ENCODE data around the gene DNAJC1.
A peak's percentile ranks its signal among the peaks of the same experiment; 100 is the strongest.

The DNAJC1 gene

GRCh38 chr10:22017283-22018020, 13.9 kb upstream of the DNAJC1 start:
- CTCF ChIA-PET, result interaction anchor here (0.7 to 1.2 kb wide), 4 partner anchors 9 to 1035 kb away, joined by 3 to 4 read pairs (median 3); no protein-coding TSS in a partner anchor
- no peak overlapping the region for H3K4me3 ChIP-seq (ENCODE audit: low read depth, low read length)
- no peak overlapping the region for H3K27ac ChIP-seq (ENCODE audit: extremely low read depth, low read depth, low read length)
- POLR2A ChIA-PET, result no interaction called here
- H3K4me1 ChIP-seq (ENCODE audit: control insufficient read depth, insufficient read depth, low read length), result no peaks in the 10 kb centered on the region
- no peaks in the 10 kb centered on the region for H3K9me3 ChIP-seq (ENCODE audit: control insufficient read depth, insufficient read depth, low read depth, low read length)
- H3K36me3 ChIP-seq (ENCODE audit: control insufficient read depth in 2 of 2, insufficient read depth in 1 of 2, low read length in 2 of 2), result no peaks in the 10 kb centered on the region
- TF ChIP-seq, protein P1, sequence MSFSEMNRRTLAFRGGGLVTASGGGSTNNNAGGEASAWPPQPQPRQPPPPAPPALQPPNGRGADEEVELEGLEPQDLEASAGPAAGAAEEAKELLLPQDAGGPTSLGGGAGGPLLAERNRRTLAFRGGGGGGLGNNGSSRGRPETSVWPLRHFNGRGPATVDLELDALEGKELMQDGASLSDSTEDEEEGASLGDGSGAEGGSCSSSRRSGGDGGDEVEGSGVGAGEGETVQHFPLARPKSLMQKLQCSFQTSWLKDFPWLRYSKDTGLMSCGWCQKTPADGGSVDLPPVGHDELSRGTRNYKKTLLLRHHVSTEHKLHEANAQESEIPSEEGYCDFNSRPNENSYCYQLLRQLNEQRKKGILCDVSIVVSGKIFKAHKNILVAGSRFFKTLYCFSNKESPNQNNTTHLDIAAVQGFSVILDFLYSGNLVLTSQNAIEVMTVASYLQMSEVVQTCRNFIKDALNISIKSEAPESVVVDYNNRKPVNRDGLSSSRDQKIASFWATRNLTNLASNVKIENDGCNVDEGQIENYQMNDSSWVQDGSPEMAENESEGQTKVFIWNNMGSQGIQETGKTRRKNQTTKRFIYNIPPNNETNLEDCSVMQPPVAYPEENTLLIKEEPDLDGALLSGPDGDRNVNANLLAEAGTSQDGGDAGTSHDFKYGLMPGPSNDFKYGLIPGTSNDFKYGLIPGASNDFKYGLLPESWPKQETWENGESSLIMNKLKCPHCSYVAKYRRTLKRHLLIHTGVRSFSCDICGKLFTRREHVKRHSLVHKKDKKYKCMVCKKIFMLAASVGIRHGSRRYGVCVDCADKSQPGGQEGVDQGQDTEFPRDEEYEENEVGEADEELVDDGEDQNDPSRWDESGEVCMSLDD (tag by site-specific recombination; IDR thresholded peaks at IDR 0.05), result no peak
- TF ChIP-seq ZBTB6 (tag by site-specific recombination; IDR thresholded peaks at IDR 0.05) (no peak), ZNF645 (tag by site-specific recombination; IDR thresholded peaks at IDR 0.05) (no peak), ZNF555 (tag by site-specific recombination; conservative IDR thresholded peaks at IDR 0.05) (no peak), ZNF843 (tag by site-specific recombination; IDR thresholded peaks at IDR 0.05) (peak; percentile 73; the same call in 1 of the 2 replicates), MYNN (tag by site-specific recombination; IDR thresholded peaks at IDR 0.05; ENCODE audit: borderline replicate concordance) (no peak), ZSCAN30 (tag by site-specific recombination; IDR thresholded peaks at IDR 0.05) (no peak), ZNF610 (tag by site-specific recombination; IDR thresholded peaks at IDR 0.05; ENCODE audit: borderline replicate concordance) (no peak), ZNF830 (tag by site-specific recombination; IDR thresholded peaks at IDR 0.05; ENCODE audit: low read depth) (no peak), ZNF112 (tag by site-specific recombination; IDR thresholded peaks at IDR 0.05) (no peak), ZBTB17 (tag by site-specific recombination; IDR thresholded peaks at IDR 0.05) (no peak), KLF8 (tag by site-specific recombination; IDR thresholded peaks at IDR 0.05) (no peak), ZNF138 (tag by site-specific recombination; IDR thresholded peaks at IDR 0.05; ENCODE audit: borderline replicate concordance) (no peak), ZNF394 (tag by site-specific recombination; IDR thresholded peaks at IDR 0.05; ENCODE audit: borderline replicate concordance) (no peak), ZNF558 (tag by site-specific recombination; IDR thresholded peaks at IDR 0.05) (no peak), GLIS2 (tag by site-specific recombination; IDR thresholded peaks at IDR 0.05) (no peak), EGR2 (tag by site-specific recombination; IDR thresholded peaks at IDR 0.05; ENCODE audit: low read depth) (no peak), ZNF121 (tag by site-specific recombination; IDR thresholded peaks at IDR 0.05) (no peak), ZNF354C (tag by site-specific recombination; IDR thresholded peaks at IDR 0.05; ENCODE audit: borderline replicate concordance, low read depth) (no peak), KLF9 (tag by site-specific recombination; IDR thresholded peaks at IDR 0.05; ENCODE audit: low read depth) (no peak), ZNF157 (tag by site-specific recombination; IDR thresholded peaks at IDR 0.05) (no peak), SP3 (tag by site-specific recombination; IDR thresholded peaks at IDR 0.05) (no peak), ZNF518A (tag by site-specific recombination; conservative IDR thresholded peaks at IDR 0.05; ENCODE audit: low read depth) (no peak)
- TF ChIP-seq, protein P2, sequence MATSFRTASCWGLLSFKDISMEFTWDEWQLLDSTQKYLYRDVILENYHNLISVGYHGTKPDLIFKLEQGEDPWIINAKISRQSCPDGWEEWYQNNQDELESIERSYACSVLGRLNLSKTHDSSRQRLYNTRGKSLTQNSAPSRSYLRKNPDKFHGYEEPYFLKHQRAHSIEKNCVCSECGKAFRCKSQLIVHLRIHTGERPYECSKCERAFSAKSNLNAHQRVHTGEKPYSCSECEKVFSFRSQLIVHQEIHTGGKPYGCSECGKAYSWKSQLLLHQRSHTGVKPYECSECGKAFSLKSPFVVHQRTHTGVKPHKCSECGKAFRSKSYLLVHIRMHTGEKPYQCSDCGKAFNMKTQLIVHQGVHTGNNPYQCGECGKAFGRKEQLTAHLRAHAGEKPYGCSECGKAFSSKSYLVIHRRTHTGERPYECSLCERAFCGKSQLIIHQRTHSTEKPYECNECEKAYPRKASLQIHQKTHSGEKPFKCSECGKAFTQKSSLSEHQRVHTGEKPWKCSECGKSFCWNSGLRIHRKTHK (tag by site-specific recombination; IDR thresholded peaks at IDR 0.05), result no peak
- TF ChIP-seq, protein P3, sequence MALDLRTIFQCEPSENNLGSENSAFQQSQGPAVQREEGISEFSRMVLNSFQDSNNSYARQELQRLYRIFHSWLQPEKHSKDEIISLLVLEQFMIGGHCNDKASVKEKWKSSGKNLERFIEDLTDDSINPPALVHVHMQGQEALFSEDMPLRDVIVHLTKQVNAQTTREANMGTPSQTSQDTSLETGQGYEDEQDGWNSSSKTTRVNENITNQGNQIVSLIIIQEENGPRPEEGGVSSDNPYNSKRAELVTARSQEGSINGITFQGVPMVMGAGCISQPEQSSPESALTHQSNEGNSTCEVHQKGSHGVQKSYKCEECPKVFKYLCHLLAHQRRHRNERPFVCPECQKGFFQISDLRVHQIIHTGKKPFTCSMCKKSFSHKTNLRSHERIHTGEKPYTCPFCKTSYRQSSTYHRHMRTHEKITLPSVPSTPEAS (tag by site-specific recombination; IDR thresholded peaks at IDR 0.05), result no peak
